ENCODE data around the gene RCOR2.
A peak's percentile ranks its signal among the peaks of the same experiment; 100 is the strongest.

RCOR2 gene

DNA sequence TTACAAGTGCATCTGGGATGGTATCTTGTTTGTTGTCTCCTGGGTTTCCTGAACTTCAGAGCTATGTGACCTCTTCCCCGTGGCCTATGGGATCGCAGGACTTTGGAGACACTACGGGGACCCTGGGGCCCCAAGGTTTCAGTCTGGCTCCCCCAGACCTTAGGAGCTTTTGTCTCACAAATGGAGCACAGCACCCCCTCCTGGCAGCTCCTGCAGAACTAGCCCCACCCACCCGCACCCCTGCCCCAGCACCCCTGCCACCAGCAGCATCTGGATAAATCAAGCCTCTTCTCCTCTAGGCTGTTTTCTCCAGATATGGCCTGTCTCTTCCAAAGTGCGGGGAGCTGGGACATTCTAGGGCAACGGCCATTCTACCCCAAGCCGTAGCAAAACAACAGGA is 10.4 kb downstream of the RCOR2 start:
- DNase-seq = no peak

- DNase-seq = no peak
These were observed 10.9 kb downstream of the RCOR2 start for GRCh38 chr11:63906087-63906486.

GRCh38 chr11:63905179-63905578 is 11.8 kb downstream of the RCOR2 start:
- no peak for DNase-seq

DNA sequence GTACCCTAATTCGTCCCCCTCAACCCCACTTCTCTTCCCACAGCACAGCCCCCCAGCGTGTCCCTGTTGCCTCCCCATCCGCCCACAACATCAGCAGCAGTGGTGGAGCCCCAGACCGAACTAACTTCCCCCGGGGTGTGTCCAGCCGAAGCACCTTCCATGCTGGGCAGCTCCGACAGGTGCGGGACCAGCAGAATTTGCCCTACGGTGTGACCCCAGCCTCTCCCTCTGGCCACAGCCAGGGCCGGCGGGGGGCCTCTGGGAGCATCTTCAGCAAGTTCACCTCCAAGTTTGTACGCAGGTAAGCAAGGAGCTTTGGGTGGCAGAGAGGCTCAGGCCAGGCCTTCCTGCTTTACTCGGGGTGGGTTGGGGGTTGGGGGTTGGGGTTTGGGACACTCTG is 12.2 kb downstream of the RCOR2 start:
- no peak for DNase-seq

GRCh38 chr11:63903884-63904283 is 13.1 kb downstream of the RCOR2 start:
- DNase-seq = no peak

DNA sequence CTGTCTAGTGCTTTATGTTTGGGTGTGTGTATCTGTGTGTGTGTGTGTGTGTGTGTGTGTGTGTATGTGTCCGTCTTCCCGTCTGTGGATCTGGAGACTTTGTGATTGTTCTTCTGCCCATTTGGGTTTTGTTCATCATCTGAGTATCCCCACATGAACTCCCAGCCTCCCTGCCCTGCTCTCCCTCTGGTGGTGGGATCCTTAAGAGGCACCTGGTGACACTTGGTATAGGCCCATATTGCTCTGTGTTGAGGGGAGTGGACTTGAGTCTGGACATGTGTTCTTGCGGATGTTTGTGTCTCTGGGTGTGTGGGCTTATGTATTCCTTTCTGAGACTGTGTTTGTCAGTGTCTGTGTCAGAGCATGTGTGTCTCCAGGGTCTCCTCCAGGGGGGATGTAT is 15.3 kb downstream of the RCOR2 start:
- DNase-seq = no peak

DNA sequence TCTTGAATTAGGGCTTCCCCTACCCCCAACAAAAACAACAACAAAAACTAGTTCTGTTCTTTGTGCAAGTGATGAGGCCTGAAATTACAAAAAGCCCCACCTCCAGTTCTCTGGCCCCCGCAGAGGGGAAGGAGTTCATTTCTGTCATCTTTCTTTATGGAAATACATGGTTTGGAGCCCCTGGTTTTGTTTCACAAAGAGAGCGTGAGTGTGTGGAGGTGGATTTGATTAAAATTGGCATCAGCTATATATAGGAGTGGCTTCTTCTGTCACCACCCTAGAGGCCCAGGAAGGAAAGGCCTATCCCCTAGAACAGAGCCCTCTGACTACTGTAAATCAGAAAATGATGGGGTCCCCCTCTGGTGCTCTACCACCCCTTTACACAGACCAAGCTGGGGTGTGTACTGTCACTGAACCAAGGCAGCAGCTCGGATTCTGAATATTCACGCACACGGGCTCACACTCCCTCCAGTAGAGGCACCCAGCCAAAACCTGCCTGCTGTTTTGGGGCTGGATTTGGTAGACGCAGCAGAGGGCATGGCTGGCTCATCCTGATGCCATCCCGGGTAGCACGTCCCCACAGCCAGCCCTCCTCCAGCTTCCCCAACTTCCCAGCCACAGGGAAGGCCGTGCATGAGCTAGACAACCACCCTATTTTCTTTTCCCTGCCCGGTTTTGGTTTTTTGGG is 19.4 kb downstream of the RCOR2 start:
- DNase-seq = no peak

- peak; percentile 5 for DNase-seq
These were observed 20.9 kb downstream of the RCOR2 start for GRCh38 chr11:63896071-63896470.

- no peak for DNase-seq
These were observed 23.6 kb downstream of the RCOR2 start for GRCh38 chr11:63893355-63893754.

GRCh38 chr11:63892228-63892627 is 24.7 kb downstream of the RCOR2 start:
- no peak for DNase-seq

GRCh38 chr11:63890368-63890767 is 26.6 kb downstream of the RCOR2 start:
- DNase-seq = no peak

- no peak for DNase-seq
These were observed 27.6 kb downstream of the RCOR2 start for GRCh38 chr11:63889344-63889743.

- peak; percentile 25 for DNase-seq
These were observed 28.5 kb downstream of the RCOR2 start for GRCh38 chr11:63888170-63889086.

GRCh38 chr11:63887386-63887999 is 29.5 kb downstream of the RCOR2 start:
- DNase-seq = no peak

DNA sequence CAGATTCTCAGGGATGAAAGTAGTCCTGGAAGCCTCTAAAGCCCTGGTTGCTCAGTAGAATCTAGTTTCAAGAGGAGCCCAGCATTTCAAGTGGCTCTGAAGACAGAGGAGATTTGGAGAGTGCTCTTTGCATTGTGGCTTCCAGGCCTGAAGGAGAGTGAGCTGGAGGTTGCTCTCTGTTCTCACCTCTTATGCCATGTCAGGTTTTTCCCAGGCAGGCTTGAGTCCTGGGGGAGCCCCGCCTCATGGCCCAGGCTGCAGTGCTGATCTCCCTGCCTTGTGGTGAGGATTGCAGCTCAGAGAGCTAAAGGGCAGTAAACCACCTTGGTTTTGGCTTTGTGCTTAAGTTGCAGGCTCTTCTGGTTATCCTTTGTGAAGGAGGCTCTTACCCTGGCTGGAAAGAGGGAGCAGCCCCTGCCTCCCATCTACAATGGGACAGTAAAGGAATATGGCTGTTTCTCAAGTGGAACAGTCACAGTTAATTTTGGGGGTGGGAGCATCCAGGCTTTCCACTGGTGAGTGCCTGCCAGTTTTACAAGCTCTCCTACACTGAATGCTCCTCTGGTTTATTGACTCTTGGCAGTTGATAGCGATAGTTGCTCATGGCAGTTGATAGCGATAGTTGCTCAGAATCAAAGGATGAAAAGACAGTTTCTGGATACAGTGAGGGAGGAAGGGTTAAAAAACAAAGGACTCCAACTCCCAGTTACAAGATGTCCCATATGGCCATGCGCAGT is 32.6 kb downstream of the RCOR2 start:
- DNase-seq = no peak

DNA sequence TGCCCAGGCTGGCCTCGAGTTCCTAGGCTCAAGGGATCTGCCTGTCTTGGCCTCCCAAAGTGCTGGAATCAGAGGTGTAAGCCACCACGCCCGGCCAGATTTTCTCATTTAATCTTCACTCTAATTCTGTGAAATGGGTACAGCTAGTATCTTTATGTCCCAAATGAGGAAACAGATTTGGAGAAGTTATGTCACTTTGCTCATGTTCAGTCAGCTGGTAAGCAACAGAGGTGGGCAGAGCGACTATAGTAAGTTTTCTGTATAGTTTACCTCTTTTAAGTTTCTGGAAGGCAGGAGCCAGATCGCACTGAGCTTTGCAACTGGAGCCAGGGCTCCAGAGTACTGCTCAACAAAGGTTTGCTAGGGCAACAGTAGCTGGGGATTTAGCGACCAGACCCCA is 33.2 kb downstream of the RCOR2 start:
- DNase-seq = no peak

DNA sequence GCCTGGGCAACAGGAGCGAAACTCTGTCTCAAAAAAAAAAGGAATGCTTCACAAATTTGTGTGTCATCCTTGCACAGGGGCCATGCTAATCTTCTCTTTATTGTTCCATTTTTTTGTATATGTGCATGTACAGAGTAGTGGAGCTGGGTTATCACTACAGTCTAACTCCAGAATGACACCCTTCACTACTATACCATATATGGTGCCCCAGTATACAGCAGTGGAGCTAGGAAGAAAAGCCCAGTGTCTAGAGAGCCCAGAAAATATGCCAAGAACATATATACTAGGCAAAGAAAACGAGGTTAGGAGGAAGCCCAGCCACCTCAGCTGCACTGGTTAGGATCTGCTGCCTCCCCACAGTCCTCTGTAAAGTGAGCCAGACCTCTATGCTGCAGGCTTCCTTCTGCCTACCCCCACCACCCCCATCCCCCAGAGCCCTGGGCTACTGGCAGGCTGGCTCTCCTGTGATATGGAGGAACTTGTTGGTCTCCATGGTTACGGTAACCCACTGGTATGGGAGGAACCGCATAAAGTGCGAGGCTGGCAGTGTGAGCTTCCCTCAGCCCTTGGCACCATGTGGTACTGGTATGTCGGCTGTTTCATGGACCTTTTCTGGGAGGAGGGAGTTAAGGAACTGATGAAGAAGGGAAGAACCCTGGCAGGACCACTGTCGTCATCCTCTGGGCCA is 34.3 kb downstream of the RCOR2 start:
- no peak for DNase-seq

DNA sequence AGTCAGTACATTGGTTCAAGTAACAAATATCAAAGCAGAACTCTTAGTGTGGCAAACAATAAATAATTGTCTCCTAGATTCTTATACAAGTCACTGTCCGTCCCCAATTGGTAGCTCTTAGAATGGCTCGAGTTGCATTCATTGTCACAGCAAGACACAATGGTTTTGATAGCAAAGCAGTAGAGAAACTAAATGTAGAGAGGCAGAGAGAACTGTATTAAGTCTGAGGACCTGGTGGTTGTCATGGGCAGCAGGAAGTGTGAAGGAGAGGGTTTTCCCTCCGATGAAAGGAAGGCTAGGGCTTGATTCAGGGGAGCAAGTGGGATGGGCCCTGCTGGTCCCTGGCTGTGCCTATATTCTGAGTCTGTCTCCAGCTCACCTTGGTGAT is 36.6 kb downstream of the RCOR2 start:
- DNase-seq = no peak

- DNase-seq = no peak
These were observed 37.2 kb downstream of the RCOR2 start for GRCh38 chr11:63879598-63880402.

DNA sequence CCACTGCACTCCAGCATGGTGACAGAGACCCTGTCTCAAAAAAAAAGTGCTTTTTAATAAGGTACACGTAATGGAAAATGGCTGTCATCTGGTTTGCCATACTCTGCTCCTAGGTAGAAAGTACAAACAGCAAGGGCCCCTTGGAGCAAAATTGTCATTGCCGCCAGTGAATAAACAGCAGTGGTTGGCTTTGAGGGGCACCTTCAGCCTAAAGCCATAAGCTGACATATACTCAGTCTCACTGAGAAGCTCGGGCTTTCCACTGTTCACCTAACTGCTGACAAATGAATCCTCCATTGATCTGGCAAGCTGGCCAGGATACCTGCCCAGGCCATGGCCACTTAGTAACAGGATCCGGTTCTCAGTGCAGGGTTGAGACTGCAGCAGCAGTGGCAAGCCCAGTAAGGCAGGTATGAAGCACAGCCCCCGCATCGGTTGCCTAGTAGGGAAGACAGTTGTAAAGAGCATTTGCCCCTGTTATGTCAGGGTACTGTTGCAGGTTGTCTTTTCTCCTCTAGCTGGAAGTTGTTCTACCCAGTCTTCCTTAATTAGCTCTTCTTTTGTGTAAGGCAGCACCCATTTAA is 39.2 kb downstream of the RCOR2 start:
- no peak for DNase-seq

- no peak for DNase-seq
These were observed 40.3 kb downstream of the RCOR2 start for GRCh38 chr11:63876616-63877015.
